GM12878 (cell line): ENCODE measurements around the gene CDH2. TPM values are rescaled to one million over a fixed set of nuclear protein-coding genes. Genes with fewer than 3 reads are reported as not detected.

Experiments used
- ATAC-seq: fragments of 200-7000 bp; cut with Tn5 transposase; 3 replicates; pipeline ENCODE4 v1.9.1; 2020; ENCODE audit warnings: mild to moderate bottlenecking, moderate library complexity
- BruUV-seq: library from RNA; stranded (reverse); fragments of 400-500 nt; replicated peaks from 2 replicates; lab custom pipeline; 2021; lab: Mats Ljungman, UMichigan
- CTCF ChIA-PET: fragments of 300-600 bp; sonication (Branson Sonifier 250); formaldehyde crosslinking; extraction: SDS; loops from one replicate; lab custom pipeline; 2021; ENCODE audit warnings: inconsistent platforms; lab: Yijun Ruan, JAX
- POLR2A ChIA-PET: fragments of 350-600 bp; formaldehyde crosslinking; extraction: SDS; loops from one replicate; lab custom pipeline; 2021; ENCODE audit warnings: inconsistent platforms; lab: Charles Lee
- RAD21 ChIA-PET: fragments of 300-600 bp; sonication (Branson Sonifier 250); formaldehyde crosslinking; loops from one replicate; lab custom pipeline; 2023; ENCODE audit warnings: antibody characterized with exemption; ENCODE audit not compliant: unreplicated experiment; lab: Charles Lee
- SMC1A ChIA-PET: fragments of 300-600 bp; sonication (Branson Sonifier 250); formaldehyde crosslinking; loops from one replicate; lab custom pipeline; 2023; ENCODE audit not compliant: unreplicated experiment, uncharacterized antibody; lab: Charles Lee
- DNase-seq: peaks from one replicate; pipeline ENCODE4 v3.0.0-alpha.2; 2011; ENCODE audit warnings: low read depth, low spot score
- FAIRE-seq: peaks from 3 replicates; lab custom pipeline; 2011; peaks lifted over from hg19 to GRCh38; lab: Jason Lieb, UNC
- H2AFZ ChIP-seq: 2 replicates; pipeline ENCODE4 v1.6.0; 2011; ENCODE audit warnings: low read depth, low read length, control low read depth; ENCODE audit not compliant: control insufficient read depth
- H3K27ac ChIP-seq: 2 replicates; pipeline ENCODE4 v1.5.1; 2011; ENCODE audit warnings: control low read depth; ENCODE audit not compliant: control insufficient read depth, insufficient read depth
- H3K27me3 ChIP-seq, 2 experiments: replicated peaks in 1 of 2; 2 replicates each; pipeline versions ENCODE4 v1.6.0 to v1.6.1; 2011; ENCODE audit warnings: low read length in 1 of 2; ENCODE audit not compliant: control insufficient read depth in 2 of 2, insufficient read depth in 2 of 2
- H3K36me3 ChIP-seq, 2 experiments: 2 replicates each; pipeline ENCODE4 v1.5.1; 2011; ENCODE audit warnings: low read length in 1 of 2; ENCODE audit not compliant: control insufficient read depth in 2 of 2, insufficient read depth in 2 of 2
- H3K4me1 ChIP-seq: 2 replicates; pipeline ENCODE4 v1.6.1; 2011; ENCODE audit warnings: mild to moderate bottlenecking, low read length, moderate library complexity, mixed read lengths; ENCODE audit not compliant: control insufficient read depth, insufficient read depth
- H3K4me2 ChIP-seq: 2 replicates; pipeline ENCODE4 v1.6.0; 2011; ENCODE audit warnings: control low read depth; ENCODE audit not compliant: control insufficient read depth, insufficient read depth
- H3K4me3 ChIP-seq: fragments of 200-600 bp; sonication (generic); 2 replicates; pipeline ENCODE4 v1.5.1; 2016
- H3K79me2 ChIP-seq: 2 replicates; pipeline ENCODE4 v1.6.0; 2011; ENCODE audit warnings: low read length; ENCODE audit not compliant: control insufficient read depth, insufficient read depth
- H3K9ac ChIP-seq: 2 replicates; pipeline ENCODE4 v1.8.0; 2011; ENCODE audit warnings: low read length, control low read depth, mixed read lengths; ENCODE audit not compliant: control insufficient read depth, insufficient read depth
- H3K9me3 ChIP-seq: replicated peaks from 3 replicates; pipeline ENCODE4 v1.5.1; 2011; ENCODE audit warnings: mild to moderate bottlenecking, low read length; ENCODE audit not compliant: control insufficient read depth, insufficient read depth
- H4K20me1 ChIP-seq: 2 replicates; pipeline ENCODE4 v1.6.0; 2011; ENCODE audit not compliant: control insufficient read depth, insufficient read depth
- CTCF ChIP-seq, 3 experiments: IDR thresholded peaks in 2 of 3; conservative IDR thresholded peaks in 1 of 3; 2 replicates each; pipeline ENCODE4 v1.5.1; 2011; ENCODE audit warnings: low read depth in 3 of 3, low read length in 3 of 3, mild to moderate bottlenecking in 3 of 3, control low read depth in 2 of 3, moderate library complexity in 2 of 3, inconsistent platforms in 1 of 3, mixed read lengths in 1 of 3; ENCODE audit not compliant: control insufficient read depth in 2 of 3, insufficient read depth in 1 of 3; ENCODE audit errors: extremely low read depth in 1 of 3
- ESRRA ChIP-seq: IDR thresholded peaks from 2 replicates; pipeline ENCODE4 v1.6.1; 2012; ENCODE audit warnings: mild to moderate bottlenecking, low read length, improper control_type of control experiment
- FOS ChIP-seq: IDR thresholded peaks from 3 replicates; pipeline ENCODE4 v1.6.1; 2011; ENCODE audit warnings: borderline replicate concordance; ENCODE audit not compliant: insufficient read length; ENCODE audit errors: extremely low read depth
- FOXK2 ChIP-seq: fragments of 450-650 bp; IDR thresholded peaks from 2 replicates; pipeline ENCODE4 v1.6.1; 2017; ENCODE audit warnings: mild to moderate bottlenecking, moderate library complexity
- HCFC1 ChIP-seq: fragments of 150-350 bp; IDR thresholded peaks from 2 replicates; pipeline ENCODE4 v1.6.1; 2014; ENCODE audit warnings: low read length
- KLF5 ChIP-seq: fragments of 450-650 bp; IDR thresholded peaks from 2 replicates; pipeline ENCODE4 v1.6.1; 2014; ENCODE audit warnings: mild to moderate bottlenecking; ENCODE audit not compliant: partially characterized antibody
- MYB ChIP-seq: fragments of 150-350 bp; IDR thresholded peaks from 2 replicates; pipeline ENCODE4 v1.6.1; 2014; ENCODE audit warnings: mild to moderate bottlenecking, low read depth, low read length, borderline replicate concordance
- POLR2A ChIP-seq: IDR thresholded peaks from 2 replicates; pipeline ENCODE4 v1.6.1; 2011; ENCODE audit warnings: low read depth, mild to moderate bottlenecking, low read length
- POLR2AphosphoS2 ChIP-seq: IDR thresholded peaks from 2 replicates; pipeline ENCODE4 v1.6.1; 2011; ENCODE audit warnings: low read depth, mild to moderate bottlenecking, low read length, improper control_type of control experiment, moderate library complexity
- SMAD1 ChIP-seq: fragments of 450-650 bp; IDR thresholded peaks from 2 replicates; pipeline ENCODE4 v1.6.1; 2018; ENCODE audit warnings: mild to moderate bottlenecking, low read depth; ENCODE audit not compliant: partially characterized antibody
- TAF1 ChIP-seq: IDR thresholded peaks from 2 replicates; pipeline ENCODE4 v1.6.1; 2011; ENCODE audit warnings: mild to moderate bottlenecking, low read depth, low read length, borderline replicate concordance
- ZBTB40 ChIP-seq: fragments of 450-650 bp; IDR thresholded peaks from 2 replicates; pipeline ENCODE4 v1.6.1; 2016; ENCODE audit warnings: mild to moderate bottlenecking, moderate library complexity, borderline replicate concordance
- ZNF687 ChIP-seq: fragments of 450-650 bp; IDR thresholded peaks from 2 replicates; pipeline ENCODE4 v1.6.1; 2017; ENCODE audit warnings: mild to moderate bottlenecking, moderate library complexity
- ZZZ3 ChIP-seq: IDR thresholded peaks from 2 replicates; pipeline ENCODE4 v1.6.1; 2011; ENCODE audit warnings: low read depth; ENCODE audit not compliant: control insufficient read depth, insufficient read length
- WGBS: methylation state at CpG from one replicate; pipeline ENCODE4 v1.1.6; 2016; ENCODE audit warnings: low lambda C conversion rate; ENCODE audit not compliant: insufficient replicate concordance, insufficient coverage; ENCODE audit errors: missing lambda C conversion rate; 5-methylcytosine and 5-hydroxymethylcytosine counted together
- in situ Hi-C: fragments of 300-500 bp; cut with MboI; formaldehyde crosslinking; loops from 9 replicates; pipeline ENCODE4 v1.14.3; 2018; ENCODE audit warnings: mixed read lengths
- intact Hi-C: fragments of 100-400 bp; cut with micrococcal nuclease; formaldehyde crosslinking; loops from one replicate; pipeline ENCODE4 v1.14.2; 2022; ENCODE audit not compliant: unreplicated experiment
- polyA plus RNA-seq, 11 experiments: library from polyadenylated mRNA; depleted of rRNA in 4 of 11; unstranded in 6 of 11; stranded (reverse) in 5 of 11; fragments of >200 nt; fragmentation: Nextera tagmentation in 4 of 11; fragmentation: Illumina TruSeq in 1 of 11; extraction: Ambion mirVana in 4 of 11; extraction: Trizol in 1 of 11; gene quantifications; 1 replicate in 1 of 11; 2 replicates in 10 of 11; pipeline versions ENCODE4 v1.2.1 to v1.2.3, GENCODE V29; 2011 to 2016; ENCODE audit warnings: inconsistent platforms in 2 of 11, missing spikeins in 2 of 11, low read depth in 1 of 11
- total RNA-seq, 4 experiments: library from RNA; depleted of rRNA in 3 of 4; stranded (reverse); fragments of >200 nt in 3 of 4; fragmentation: Illumina TruSeq in 1 of 4; extraction: Trizol in 1 of 4; gene quantifications; 2 replicates each; pipeline versions ENCODE4 v1.2.1 to v1.2.3, GENCODE V29; 2013 to 2021

CDH2 gene
- total and polyA plus RNA-seq, 10 of the 15 experiments (the other 5 are each of a cell fraction or from before 2014, with no cell fraction given): 0.01 to 0.25 (median 0.06) TPM; not detected in 4

GRCh38 chr18:27966881-27967280 is 210.0 kb downstream of the CDH2 start (continued):
- TF ChIP-seq ZBTB40 (no peak), MYB (no peak), KLF5 (no peak), ZNF687 (no peak)

GRCh38 chr18:27964811-27965210 is 212.1 kb downstream of the CDH2 start:
- DNase-seq: no peak
- in situ Hi-C loops (no loop called here), intact Hi-C loops (no loop called here)
- Histone ChIP-seq H3K79me2 (no peaks in the 10 kb centered on the region), H3K4me2 (no peak overlapping the region), H3K27ac (no peak overlapping the region), H2AFZ (no peak overlapping the region), H3K4me1 (no peaks in the 10 kb centered on the region), H3K27me3 (no peaks in the 10 kb centered on the region), H3K36me3 (no peaks in the 10 kb centered on the region), H3K4me3 (no peak overlapping the region), H3K9me3 (no peaks in the 10 kb centered on the region), H3K9ac (no peak overlapping the region), H4K20me1 (no peaks in the 10 kb centered on the region)
- ChIA-PET POLR2A (no interaction called here), SMC1A (no interaction called here), CTCF (no interaction called here), RAD21 (no interaction called here)
- BruUV-seq: no TSS peak
- 0% methylated on average over 1 of the region's 1 CpG for WGBS
- ATAC-seq: no peak
- FAIRE-seq: no peak
- TF ChIP-seq HCFC1 (no peak), POLR2AphosphoS2 (no peak), SMAD1 (no peak), ESRRA (no peak), CTCF (IDR thresholded peaks at IDR 0.05 in 2 of 3, conservative IDR thresholded peaks at IDR 0.05 in 1 of 3; ENCODE audit: control insufficient read depth in 2 of 3, extremely low read depth in 1 of 3, insufficient read depth in 1 of 3, low read depth in 3 of 3, low read length in 3 of 3) (no peak), FOS (no peak), FOXK2 (no peak), POLR2A (no peak), ZZZ3 (no peak), TAF1 (no peak)
